UCSD-AML1 (cell line): ENCODE results near the gene KHDC4.
"Not testable (repeated sequence)": the region's sequence is repeated elsewhere in the genome, so short reads cannot be mapped to it uniquely, and the experiment has no call there.

Experiments used
- DNase-seq: peaks from one replicate; lab custom pipeline; 2025; ENCODE audit not compliant: unreplicated experiment; lab: John Stamatoyannopoulos, UW

Gene KHDC4

GRCh38 chr1:155910621-155911121 is 23.5 kb downstream of the KHDC4 start:
- DNase-seq, result peak; percentile 41

DNA sequence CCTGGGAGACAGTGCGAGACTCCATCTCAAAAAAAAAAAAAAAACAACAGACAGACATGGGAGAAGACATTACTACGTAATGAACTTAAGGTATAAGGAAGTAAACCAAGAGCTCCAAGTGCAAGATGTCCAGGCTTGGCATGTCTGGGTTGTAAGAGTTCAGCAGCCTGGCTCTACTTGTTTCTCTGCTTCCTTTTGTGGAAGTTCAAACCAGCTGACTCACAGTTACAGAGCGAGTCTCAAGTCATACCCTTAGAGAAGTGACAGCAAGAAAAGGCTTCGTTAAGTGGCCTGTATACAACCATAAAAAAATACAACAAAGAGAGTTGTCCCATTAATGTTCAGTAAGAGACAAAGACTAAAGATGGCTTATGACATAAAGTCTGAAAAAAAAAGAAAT is 24.3 kb downstream of the KHDC4 start:
- DNase-seq, result peak; percentile 20

- no peak for DNase-seq
Measured at GRCh38 chr1:155904261-155904660, 30.0 kb downstream of the KHDC4 start.

GRCh38 chr1:155900161-155900560 is 34.1 kb downstream of the KHDC4 start:
- DNase-seq, result no peak

DNA sequence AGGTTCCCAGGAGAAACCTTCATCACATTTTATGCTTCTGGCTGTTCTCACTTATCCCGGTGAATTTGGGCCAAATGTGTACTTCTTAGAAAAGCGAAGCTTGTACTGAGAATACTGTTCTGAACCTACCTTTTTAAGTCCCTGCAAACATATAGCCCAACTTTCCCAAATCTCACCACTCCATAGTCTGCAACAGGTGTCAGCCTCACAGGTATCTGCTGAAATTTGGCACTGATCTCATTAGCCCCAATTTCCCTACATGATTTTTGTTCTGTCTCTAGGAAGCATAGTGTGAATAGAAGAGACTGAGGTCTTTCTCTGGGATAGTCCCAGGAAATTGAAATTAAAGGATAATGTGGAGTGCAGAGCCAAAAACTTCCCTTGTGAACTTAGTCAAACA is 34.5 kb downstream of the KHDC4 start:
- no peak for DNase-seq

DNA sequence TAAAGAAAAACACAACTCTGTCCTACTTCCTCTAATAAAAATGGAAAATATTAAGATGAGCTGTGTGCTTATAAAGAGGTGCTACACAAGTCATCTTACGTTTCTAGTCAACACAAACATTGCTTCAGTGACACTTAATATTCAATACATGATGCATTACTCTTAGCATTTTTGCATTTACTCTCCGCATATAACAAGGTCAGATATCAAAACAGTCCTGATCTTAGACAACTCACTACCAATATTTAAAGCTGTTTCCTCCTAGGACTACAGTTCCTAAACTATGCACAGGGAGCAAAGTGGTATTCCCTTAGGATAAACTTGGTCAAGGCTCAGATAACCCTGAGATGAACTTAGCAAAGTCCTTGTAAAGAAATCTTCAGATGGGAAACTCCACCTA is 35.3 kb downstream of the KHDC4 start:
- DNase-seq, result no peak

- no peak for DNase-seq
Measured at GRCh38 chr1:155897746-155898145, 36.5 kb downstream of the KHDC4 start.

- DNase-seq, result not testable (repeated sequence)
Measured at GRCh38 chr1:155896476-155896875, 37.7 kb downstream of the KHDC4 start.

DNA sequence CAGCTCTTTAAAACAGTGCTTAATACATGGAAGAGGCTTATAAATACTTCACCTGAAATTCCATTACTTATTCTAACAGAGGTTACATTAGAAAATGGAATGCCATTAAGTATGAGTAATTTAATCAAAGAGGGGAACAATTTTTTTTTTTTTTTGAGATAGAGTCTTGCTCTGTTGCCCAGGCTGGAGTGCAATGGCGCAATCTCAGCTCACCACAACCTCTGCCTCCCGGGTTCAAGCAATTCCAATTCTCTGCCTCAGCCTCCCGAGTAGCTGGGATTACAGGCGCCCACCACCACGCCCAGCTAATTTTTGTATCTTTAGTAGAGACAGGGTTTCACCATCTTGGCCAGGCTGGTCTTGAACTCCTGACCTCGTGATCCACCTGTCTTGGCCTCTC is 38.6 kb downstream of the KHDC4 start:
- DNase-seq, result not testable (repeated sequence)

DNA sequence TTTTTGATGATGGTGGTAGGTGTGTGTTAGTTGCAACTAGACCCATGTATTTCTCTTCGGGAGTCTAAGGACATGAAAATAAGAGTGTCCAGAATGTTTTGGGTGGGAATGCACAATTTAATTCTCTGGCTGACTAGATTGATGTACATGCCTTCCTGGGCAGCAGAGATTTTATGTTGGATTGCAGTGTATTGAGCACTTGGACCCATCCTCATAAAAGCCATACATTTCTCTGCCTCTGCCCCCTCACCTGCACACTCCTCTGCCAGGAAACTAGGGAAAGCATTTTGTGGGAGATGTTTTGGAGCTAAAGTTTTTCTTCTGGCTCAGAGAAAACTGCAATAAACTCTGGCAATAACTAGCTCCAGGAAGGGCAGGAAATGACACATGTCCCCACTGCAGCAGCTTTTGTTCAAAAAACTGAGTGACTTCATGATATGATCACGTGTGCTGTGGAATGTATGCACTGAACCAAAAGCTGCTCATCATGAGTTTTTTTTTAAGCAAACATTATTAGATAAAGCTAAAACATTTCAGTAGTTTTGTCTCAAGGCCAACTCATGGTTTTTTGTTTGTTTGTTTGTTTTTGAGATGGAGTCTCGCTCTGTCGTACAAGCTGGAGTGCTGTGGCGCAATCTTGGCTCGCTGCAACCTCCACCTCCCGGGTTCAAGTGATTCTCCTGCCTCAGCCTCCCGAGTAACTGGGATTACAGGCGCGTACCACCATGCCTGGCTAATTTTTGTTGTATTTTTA is 40.6 kb downstream of the KHDC4 start:
- DNase-seq, result no peak

DNA sequence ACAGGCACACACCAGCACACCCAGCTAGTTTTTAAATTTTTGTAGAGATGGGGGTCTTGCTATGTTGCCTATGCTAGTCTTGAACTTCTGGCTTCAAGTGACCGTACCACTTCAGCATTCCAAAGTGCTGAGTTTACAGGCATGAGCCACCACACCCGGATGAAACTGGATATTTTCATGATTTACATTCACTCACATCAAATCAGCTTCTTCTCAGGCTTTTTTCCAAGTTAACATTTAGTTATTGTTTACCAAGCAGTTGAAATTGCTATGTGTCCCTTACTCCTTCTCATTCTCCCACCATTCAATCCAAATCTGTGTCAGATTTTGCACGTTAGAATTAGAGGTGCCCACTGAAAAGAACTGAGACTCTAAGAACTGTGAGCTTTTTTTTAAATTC is 41.4 kb downstream of the KHDC4 start:
- DNase-seq, result no peak

- no peak for DNase-seq
Measured at GRCh38 chr1:155890251-155890650, 44.0 kb downstream of the KHDC4 start.

- no peak for DNase-seq
Measured at GRCh38 chr1:155889566-155889965, 44.6 kb downstream of the KHDC4 start.

DNA sequence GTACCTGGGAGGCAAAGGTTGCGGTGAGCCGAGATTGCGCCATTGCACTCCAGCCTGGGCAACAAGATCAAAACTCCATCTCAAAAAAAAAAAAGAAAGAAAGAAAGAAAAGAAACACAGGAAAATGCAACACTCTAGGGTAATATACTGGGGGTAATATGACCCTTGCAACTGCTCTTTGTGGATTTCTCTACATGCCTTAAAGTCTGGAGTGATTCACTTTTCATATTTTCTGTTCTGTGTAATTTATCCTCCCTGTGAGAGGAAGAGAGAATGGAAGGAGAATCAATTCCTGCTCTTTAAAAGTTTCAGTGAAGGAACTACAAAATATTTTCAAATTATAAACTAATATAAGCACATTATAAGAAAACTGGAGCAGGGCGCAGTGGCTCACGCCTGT is 45.7 kb downstream of the KHDC4 start:
- DNase-seq, result no peak

GRCh38 chr1:155884982-155885381 is 49.2 kb downstream of the KHDC4 start:
- no peak for DNase-seq

DNA sequence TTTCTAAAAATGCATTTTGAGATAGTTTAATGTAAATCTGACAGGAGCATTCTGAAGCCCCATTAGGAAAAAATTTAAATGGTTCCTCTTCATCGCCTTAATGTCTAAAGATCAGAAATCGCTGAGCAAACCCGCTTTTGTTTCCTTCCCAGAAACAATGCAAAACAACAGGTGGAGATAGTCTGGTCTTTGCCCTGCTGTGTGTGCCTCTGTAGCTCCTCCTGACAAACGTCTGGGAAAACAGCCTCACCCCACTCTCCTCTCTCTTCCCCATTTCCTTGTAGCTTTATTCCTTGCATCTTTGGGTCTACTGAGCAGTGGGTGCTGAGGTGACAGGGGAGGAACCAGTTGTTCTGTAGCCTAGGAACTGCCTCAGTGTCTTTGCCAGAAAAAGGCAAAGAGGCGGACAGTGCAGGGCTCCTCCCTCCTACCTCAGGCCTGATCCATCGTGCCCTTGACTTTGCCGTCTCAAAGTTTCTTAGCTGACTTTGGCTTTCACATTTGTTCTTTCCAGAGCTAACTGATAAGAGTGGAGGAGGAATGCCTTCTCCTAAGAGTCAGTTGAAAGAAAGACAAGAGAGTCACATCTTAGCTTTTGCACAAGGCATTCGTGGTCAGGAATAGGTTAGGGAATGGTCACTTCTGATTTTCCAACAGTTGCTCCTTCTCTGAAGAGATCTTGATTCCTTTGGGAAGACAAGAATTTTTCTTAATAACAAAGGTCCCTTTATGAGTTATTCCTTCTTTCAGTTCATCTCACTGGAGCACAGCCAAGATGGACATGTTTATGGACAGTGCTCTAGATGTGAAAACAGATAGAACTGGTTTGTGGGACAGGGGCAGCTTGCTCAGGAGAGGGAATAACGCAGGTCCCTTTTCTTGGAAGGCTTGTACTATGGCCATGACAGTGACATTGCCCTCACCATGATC is 49.9 kb downstream of the KHDC4 start:
- no peak for DNase-seq

- no peak for DNase-seq
Measured at GRCh38 chr1:155882766-155883165, 51.4 kb downstream of the KHDC4 start.

DNA sequence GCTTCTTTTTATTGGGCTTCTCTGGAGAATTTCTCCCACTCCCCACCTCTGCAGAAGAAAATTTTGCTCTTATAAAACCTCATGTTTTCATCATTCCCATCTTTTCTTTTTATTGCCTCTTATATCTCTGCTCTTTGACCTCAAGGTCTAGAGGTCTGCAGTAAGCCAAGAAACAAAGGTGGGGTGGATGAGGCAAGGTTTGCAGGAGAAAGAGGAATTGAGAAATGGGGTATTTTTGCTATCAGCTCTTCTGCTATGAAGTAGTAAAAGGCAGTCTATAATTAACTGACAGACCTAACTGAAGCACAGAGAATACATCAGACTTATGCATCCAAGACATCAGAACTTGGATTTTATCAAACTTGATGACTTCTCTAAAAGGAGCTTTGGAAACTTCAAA is 52.0 kb downstream of the KHDC4 start:
- no peak for DNase-seq

- DNase-seq, result no peak
Measured at GRCh38 chr1:155880950-155881349, 53.3 kb downstream of the KHDC4 start.

GRCh38 chr1:155880251-155880650 is 54.0 kb downstream of the KHDC4 start:
- no peak for DNase-seq

GRCh38 chr1:155877945-155878344 is 56.3 kb downstream of the KHDC4 start:
- DNase-seq, result no peak

DNA sequence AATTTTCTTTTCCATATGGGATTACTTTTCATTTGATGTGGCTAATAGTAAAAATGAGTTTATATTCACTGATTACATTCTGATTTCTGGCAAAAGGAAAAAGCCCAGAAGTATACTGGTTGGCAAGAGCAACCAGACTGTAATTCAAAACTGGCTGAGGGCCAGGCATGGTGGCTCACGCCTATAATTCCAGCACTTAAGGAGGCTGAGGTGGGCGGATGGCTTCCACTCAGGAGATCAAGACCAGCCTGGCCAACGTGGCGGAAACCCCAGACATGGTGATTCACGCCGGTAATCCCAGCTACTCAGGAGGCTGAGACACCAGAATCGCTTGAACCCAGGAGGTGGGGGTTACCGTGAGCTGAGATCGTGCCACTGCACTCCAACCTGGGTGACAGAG is 60.4 kb downstream of the KHDC4 start:
- DNase-seq, result no peak
